HG03066 (cell line): Measurements from ENCODE around the gene RPRD1B.
A peak's percentile ranks its signal among the peaks of the same experiment; 100 is the strongest.
"Not testable (repeated sequence)": the region's sequence is repeated elsewhere in the genome, so short reads cannot be mapped to it uniquely, and the experiment has no call there.

Experiments used
- ATAC-seq: cut with Tn5 transposase; IDR thresholded peaks from one replicate; pipeline ENCODE4 v1.9.1; 2021; ENCODE audit warnings: low read depth; ENCODE audit not compliant: unreplicated experiment

Gene RPRD1B

DNA sequence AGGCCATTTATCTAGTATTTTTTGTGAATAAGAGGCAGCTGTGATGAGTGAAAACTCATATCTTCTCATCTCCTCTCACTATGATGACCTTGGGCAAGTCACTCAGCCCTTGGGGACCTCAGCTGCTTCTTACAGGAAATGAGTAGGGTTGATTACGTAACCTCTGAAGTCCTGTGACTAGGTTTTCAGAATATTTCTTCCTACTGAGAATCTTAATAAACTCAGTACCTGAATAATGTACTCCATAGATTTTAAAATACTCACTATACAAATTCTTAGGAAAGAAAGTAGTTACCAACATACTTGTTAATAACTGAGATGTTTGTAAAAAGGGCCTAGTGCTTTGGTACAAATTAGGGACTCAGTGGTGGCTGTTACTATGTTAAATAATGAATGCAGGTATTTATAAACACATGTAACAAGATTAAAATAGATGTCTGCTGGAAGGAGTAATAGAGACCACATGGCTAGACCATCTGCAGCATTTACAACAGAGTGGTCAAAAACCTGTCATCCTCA lies 60.9 kb downstream of the RPRD1B start:
- ATAC-seq = peak; percentile 63

GRCh38 chr20:38095017-38095686 lies 61.6 kb downstream of the RPRD1B start:
- no peak for ATAC-seq

- no peak for ATAC-seq
Measured at GRCh38 chr20:38098952-38099351, 65.4 kb downstream of the RPRD1B start.

- ATAC-seq = not testable (repeated sequence)
Measured at GRCh38 chr20:38102206-38102605, 68.7 kb downstream of the RPRD1B start.

DNA sequence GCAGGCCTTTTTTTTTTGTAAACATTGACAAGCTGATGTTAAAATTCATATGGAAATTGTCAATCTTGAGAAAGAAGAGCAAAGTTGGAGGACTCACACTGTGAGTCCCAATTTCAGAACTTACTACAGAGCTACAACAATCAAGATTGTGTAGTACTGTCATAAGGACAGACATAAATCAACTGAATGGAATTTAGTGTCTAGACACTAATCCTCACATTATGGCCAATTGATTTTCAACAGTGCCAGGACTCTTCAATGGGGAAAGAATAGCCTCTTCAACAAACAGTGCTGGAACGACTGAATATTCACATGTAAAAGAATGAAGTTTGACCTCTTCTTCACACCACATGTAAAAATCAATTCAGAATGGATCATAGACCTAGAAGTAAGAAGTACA lies 70.7 kb downstream of the RPRD1B start:
- ATAC-seq = no peak

GRCh38 chr20:38106461-38106860 lies 72.9 kb downstream of the RPRD1B start:
- ATAC-seq = no peak

- not testable (repeated sequence) for ATAC-seq
Measured at GRCh38 chr20:38107386-38107785, 73.8 kb downstream of the RPRD1B start.

DNA sequence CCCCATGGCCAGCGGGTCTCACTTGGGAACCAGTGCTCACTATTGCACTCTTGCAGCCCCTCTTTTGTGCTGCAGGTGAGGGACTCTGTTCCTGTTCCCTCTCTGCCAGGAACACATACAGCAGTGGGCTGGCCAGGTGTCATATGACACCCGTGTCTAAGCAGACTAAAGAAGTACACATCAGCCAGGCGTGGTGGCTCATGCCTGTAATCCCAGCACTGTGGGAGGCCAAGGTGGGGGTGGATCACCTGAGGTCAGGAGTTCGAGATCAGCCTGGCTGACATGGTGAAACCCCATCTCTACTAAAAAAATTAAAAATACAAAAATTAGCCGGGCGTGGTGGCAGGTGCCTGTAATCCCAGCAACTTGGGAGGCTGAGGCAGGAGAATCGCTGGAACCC lies 74.4 kb downstream of the RPRD1B start:
- not testable (repeated sequence) for ATAC-seq

DNA sequence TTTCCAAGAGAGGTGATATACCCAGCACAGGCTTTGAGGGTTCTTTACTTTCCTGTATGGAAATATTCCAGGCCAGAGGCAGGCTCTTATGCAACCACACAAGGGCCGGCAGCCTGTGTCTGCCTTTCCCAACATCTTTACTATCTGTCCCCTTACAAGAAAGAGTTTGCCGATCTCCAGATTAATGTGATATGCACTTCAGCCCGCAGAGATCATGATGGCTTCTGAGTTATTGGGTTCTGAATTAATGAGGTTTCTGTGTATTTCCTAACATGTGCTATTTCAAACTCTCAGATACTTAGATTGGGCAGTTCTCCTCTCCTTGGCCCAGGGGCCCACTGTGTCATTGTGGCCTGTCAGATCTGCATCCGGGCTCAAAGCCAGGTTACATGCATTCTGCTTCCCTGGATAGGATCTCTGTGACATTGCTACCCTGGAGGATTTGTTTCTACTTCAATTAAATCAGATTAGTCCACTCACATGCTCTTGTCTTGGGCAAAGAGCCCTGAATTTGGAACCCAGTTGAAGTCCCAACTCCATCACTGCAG lies 75.0 kb downstream of the RPRD1B start:
- ATAC-seq = no peak

DNA sequence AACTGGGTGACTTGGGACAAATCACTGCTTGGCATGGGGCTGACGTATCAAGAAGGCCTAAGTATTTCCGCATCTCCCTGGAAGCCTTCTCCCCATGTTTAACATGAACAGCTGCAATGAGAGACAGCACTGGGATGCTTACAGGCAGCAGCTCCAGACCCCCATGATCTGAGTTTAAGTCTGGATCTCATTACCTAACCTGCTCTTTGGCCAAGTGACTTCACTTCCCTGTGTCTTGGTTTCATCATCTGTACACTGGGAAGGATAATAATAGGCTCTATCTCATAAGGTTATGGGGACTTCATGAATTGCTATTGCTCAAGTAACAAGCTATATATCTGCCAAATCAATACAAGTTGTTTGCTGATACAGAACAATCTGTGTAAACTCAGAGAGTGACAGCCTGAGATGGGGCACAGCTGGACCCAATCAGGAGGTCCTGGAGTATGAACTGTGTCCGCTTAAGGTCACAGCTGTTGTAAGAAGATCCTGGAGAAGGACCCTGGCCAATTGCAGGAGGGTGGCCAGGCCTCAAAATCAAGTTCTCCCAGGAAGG lies 75.5 kb downstream of the RPRD1B start:
- ATAC-seq = no peak

DNA sequence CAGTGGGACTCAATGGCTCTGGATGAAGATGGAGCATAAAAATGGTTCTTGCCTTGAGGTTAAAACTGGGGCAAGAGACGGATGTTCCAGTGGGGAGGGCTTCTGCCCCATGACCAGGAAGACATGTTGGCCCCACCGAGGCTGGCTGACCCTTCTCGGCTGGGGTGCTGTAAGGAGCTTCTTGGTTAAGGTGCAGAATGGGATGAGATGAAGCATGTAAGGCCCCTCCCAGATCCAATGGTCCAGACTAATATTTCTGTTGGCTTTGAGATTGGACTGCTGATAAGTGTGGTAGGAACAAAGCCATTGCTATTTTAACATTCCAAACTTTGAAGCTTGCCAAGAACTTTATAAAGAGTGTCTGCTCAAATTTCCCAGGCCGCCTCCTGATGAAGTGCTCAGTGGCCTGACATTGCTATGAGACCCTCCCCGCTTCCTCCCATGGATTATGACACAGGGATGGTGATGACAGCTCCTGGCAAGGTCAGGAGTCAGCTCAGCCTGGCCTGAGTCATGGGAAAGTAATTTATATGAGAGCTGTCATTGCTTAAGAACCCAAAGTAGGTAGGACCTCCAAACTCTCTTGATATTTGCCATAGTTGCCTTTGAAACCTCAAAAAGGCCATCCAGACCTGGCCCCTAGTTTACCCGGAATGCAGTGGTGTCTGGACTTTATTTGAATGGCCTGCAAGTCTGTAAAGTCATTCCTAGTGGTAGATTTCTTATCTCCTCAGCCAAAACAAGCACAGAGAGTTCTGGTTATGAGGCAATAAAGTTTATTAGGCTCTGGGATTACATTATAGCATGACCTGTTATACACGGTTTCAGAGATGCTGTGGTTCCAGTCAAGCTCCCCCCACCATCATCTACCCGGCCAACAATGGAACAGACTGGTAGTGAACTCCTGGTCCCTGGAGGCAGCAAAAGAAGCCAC lies 76.3 kb downstream of the RPRD1B start:
- ATAC-seq = no peak

DNA sequence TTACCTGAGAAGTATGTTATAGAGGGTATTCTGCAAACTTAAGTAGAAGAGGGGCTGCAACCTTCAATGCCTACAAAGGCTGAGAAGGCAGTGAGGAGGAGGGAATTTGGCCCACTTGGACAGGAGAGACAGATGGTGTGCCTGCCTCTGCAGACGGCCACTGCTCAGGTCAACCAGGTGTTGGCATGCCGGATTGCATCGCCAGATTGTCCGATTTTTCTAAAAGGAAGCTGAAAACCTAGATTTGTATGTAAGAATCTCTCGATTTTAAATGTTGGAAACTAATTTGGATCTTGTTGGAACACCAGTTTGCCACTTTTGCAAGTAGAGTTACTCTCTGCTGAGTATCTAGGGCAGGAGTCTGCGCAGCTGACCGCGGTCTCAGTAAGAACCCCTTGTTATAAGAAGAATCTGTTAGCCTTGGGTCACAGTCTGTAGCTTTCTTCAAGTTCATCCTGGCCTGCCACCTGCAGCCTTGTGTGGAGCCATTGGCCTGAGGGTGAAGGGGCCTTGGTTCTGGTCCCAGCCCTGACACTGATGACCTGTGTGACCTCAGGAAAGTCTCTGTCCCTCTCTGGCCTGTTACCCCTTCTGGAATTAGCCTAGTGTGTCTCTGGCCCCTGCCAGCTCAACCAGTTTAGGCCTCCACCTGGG lies 77.1 kb downstream of the RPRD1B start:
- no peak for ATAC-seq

DNA sequence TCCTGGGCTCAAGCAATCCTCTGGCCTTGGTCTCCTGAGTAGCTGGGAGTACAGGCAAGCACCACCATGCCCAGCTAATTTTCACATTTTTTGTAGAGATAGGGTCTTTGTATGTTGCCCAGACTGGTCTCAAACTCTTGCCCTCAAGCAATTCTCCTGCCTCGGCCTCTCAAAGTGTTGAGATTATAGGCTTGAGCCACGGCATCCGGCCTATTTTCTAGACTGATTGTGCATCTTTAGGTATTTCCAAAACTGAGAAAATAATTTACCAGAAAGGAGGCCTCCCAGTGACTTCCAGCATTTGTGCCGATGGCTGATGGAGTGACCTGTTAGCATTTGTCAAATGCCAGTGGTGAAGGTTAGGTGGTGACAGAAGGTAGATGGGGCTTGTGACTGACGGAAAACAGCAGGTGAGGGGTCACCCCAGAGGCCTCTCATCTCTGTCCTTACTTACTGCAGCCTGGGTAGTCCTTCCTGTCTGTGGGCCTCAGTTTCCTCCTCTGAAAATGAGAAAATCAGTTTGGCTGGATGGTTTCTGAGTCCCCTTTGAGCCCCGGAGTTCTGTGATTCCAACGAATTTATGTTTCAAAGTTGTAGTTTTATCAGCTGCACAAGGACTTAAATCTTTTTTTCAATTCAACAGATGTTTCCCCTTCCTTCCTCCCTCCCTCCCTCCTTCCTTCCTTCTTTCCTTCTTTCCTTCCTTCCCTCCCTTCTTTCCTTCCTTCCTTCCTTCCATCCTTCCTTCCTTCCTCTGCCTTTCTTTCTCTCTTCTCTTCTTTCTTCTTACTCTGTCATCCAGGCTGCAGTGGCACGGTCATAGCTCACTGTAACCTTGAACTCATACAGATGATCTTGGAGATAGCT lies 78.1 kb downstream of the RPRD1B start:
- ATAC-seq = no peak

DNA sequence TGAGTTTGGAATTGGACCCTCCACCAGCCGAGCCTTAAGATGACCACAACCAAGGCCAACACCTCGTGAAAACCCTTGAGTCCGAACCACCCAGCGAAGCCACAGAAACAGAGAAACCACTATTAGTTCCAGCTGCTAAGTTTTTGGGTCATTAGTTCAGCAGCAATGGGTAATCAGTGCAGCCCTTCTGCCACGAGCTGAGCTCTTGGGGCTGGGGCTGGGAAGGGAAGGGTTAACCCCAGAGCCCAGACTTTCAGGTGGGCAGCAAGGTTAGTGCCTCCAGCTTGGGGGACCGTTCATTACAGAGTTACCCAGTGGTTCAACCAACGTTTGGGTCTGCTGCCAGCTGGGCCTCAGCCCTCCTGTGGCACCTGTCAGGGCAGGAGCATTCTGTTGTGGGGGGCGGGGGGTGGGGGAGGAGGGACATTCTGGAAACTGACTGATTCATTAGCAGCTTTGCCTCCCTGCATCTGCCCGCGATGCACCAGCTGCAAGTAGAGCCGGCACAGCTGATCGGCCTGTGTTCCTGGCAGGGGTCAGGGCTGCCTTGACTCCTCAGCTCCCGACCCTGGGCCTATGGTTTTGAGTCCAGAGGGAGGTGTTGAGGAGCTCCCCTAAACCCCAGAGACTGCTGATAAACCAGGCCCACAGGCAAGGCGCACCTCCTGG lies 78.8 kb downstream of the RPRD1B start:
- ATAC-seq = no peak

- no peak for ATAC-seq
Measured at GRCh38 chr20:38112930-38113294, 79.4 kb downstream of the RPRD1B start.

DNA sequence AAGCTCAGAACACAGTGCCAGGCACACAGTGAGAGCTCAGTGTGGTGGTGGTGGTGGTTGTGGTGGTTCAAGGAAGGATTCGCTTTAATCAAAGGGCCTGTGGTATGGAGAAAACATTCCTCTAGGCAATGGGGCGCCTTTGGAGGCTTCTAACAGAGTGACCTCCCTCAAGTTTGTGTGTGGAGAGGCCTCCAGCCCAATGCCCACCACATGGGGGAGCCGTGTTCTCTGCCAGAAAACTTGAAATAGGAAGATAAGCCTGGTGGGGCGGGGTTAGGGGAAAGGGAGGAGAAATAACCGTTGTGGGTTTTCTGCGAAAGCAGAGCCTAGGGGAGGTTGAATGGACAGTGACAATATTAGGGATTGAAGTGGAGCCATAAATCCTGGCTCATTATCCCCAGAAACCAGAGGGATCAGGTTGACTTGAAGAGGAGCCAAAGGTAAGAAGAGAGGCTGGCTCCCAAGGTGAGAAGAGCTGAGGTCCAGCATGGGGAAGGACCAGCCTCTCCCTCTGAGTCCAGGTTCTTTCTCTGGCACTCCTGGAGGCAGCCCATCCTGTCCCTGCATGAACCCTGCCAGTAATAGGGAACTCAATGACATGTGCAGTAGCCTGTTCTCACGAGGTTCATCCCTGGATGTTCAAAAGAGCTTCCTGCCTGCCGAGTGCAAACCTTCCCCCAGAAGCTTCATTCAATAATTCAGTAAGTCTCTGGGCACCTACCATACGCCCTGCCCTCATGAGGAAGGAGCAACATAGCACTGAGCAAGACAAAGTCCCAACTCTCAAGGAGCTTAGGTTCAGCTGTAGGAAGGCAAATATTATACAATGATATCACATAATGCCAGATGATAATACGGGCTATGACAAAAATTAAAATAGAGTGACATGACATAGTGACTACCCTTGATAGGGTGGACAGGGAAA lies 80.1 kb downstream of the RPRD1B start:
- ATAC-seq = no peak

- ATAC-seq = no peak
Measured at GRCh38 chr20:38114353-38114791, 80.8 kb downstream of the RPRD1B start.

GRCh38 chr20:38115205-38115604 lies 81.7 kb downstream of the RPRD1B start:
- ATAC-seq = no peak
